Neural cell (in vitro differentiated cells): ENCODE measurements around the gene SREBF1. TPM values are rescaled to one million over a fixed set of nuclear protein-coding genes. Genes with fewer than 3 reads are reported as not detected.

ENCODE experiments used
- H2AFZ ChIP-seq: fragments of 200-600, 300-800 bp; sonication (generic), shearing (Covaris generic); 2 replicates; pipeline ENCODE4 v1.6.0; 2014; ENCODE audit warnings: low read depth, mild to moderate bottlenecking, antibody characterized with exemption, low read length, moderate library complexity
- H3F3A ChIP-seq: fragments of 200-600 bp; shearing (Covaris generic); 2 replicates; pipeline ENCODE4 v1.6.1; 2016; ENCODE audit warnings: mild to moderate bottlenecking, moderate library complexity, mixed read lengths, antibody characterized with exemption, low read length; ENCODE audit not compliant: insufficient read depth, poor library complexity, severe bottlenecking
- H3K27ac ChIP-seq: fragments of 200-600, 300-800 bp; sonication (generic), shearing (Covaris generic); 2 replicates; pipeline ENCODE4 v1.5.1; 2014; ENCODE audit warnings: mild to moderate bottlenecking, low read length, moderate library complexity
- H3K27me3 ChIP-seq: fragments of 300-800, 200-600 bp; sonication (generic), shearing (Covaris generic); 2 replicates; pipeline ENCODE4 v1.6.0; 2014; ENCODE audit warnings: mild to moderate bottlenecking, low read depth, low read length, moderate library complexity; ENCODE audit not compliant: insufficient read depth
- H3K36me3 ChIP-seq: fragments of 300-800, 200-600 bp; sonication (generic), shearing (Covaris generic); 2 replicates; pipeline ENCODE4 v1.5.1; 2014; ENCODE audit warnings: mild to moderate bottlenecking, antibody characterized with exemption, low read length, moderate library complexity; ENCODE audit not compliant: insufficient read depth
- H3K4me2 ChIP-seq: fragments of 300-800, 200-600 bp; sonication (generic), shearing (Covaris generic); 2 replicates; pipeline ENCODE4 v1.6.0; 2014; ENCODE audit warnings: mild to moderate bottlenecking, low read length
- H3K4me3 ChIP-seq: fragments of 300-800, 200-600 bp; sonication (generic), shearing (Covaris generic); 2 replicates; pipeline ENCODE4 v1.5.1; 2014; ENCODE audit warnings: mild to moderate bottlenecking, low read length, moderate library complexity
- H3K79me2 ChIP-seq: fragments of 200-600 bp; shearing (Covaris generic); replicated peaks from 2 replicates; pipeline ENCODE4 v1.6.0; 2014; ENCODE audit warnings: mild to moderate bottlenecking, low read length, moderate library complexity; ENCODE audit not compliant: insufficient read depth
- H3K9ac ChIP-seq: fragments of 300-800, 200-600 bp; sonication (generic), shearing (Covaris generic); 2 replicates; pipeline ENCODE4 v1.6.1; 2016; ENCODE audit warnings: mild to moderate bottlenecking, low read length, mixed read lengths
- H3K9me2 ChIP-seq: fragments of 200-600 bp; shearing (Covaris generic); 2 replicates; pipeline ENCODE4 v1.6.1; 2016; ENCODE audit warnings: mild to moderate bottlenecking, low read length, mixed read lengths; ENCODE audit not compliant: insufficient read depth
- H3K9me3 ChIP-seq: fragments of 200-600, 300-800 bp; sonication (generic), shearing (Covaris generic); 2 replicates; pipeline ENCODE4 v1.6.1; 2016; ENCODE audit warnings: mild to moderate bottlenecking, mixed run types, low read length, moderate library complexity, mixed read lengths
- H4K20me1 ChIP-seq: fragments of 200-600 bp; shearing (Covaris generic); 2 replicates; pipeline ENCODE4 v1.6.1; 2016; ENCODE audit warnings: mild to moderate bottlenecking, mixed run types; ENCODE audit not compliant: insufficient read depth
- EP300 ChIP-seq: fragments of 450-650 bp; conservative IDR thresholded peaks from 2 replicates; pipeline ENCODE4 v1.6.1; 2014; ENCODE audit warnings: antibody characterized with exemption, mild to moderate bottlenecking, moderate library complexity; ENCODE audit not compliant: poor library complexity, severe bottlenecking
- EZH2 ChIP-seq: fragments of 200-600, 300-800 bp; shearing (Covaris generic), sonication (generic); IDR thresholded peaks from 2 replicates; pipeline ENCODE4 v1.6.1; 2014; ENCODE audit warnings: antibody characterized with exemption, low read length, borderline replicate concordance, mild to moderate bottlenecking; ENCODE audit not compliant: insufficient read depth, poor library complexity, severe bottlenecking
- MXI1 ChIP-seq: fragments of 450-650 bp; conservative IDR thresholded peaks from 2 replicates; pipeline ENCODE4 v1.6.1; 2014; ENCODE audit warnings: antibody characterized with exemption, mild to moderate bottlenecking; ENCODE audit not compliant: poor library complexity, severe bottlenecking
- POLR2AphosphoS5 ChIP-seq: IDR thresholded peaks from 2 replicates; pipeline ENCODE4 v1.6.1; 2012
- RAD21 ChIP-seq: fragments of 450-650 bp; conservative IDR thresholded peaks from 2 replicates; pipeline ENCODE4 v1.6.1; 2014; ENCODE audit warnings: antibody characterized with exemption, mild to moderate bottlenecking, moderate library complexity
- SMC3 ChIP-seq: fragments of 450-650 bp; conservative IDR thresholded peaks from 2 replicates; pipeline ENCODE4 v1.6.1; 2014; ENCODE audit warnings: antibody characterized with exemption, mild to moderate bottlenecking, moderate library complexity; ENCODE audit not compliant: poor library complexity
- TAF1 ChIP-seq: IDR thresholded peaks from 2 replicates; pipeline ENCODE4 v1.6.1; 2012; ENCODE audit warnings: low read depth
- polyA plus RNA-seq: library from polyadenylated mRNA; depleted of rRNA; stranded (reverse); fragments of >200 nt; gene quantifications from 2 replicates; pipeline ENCODE4 v1.2.3, GENCODE V29; 2014
- TF ChIP-seq, protein P1 (sequence below): fragments of 450-650 bp; IDR thresholded peaks from 2 replicates; pipeline ENCODE4 v1.5.1; 2014; ENCODE audit warnings: antibody characterized with exemption, mild to moderate bottlenecking, moderate library complexity; ENCODE audit not compliant: poor library complexity, severe bottlenecking
- TF ChIP-seq, protein P2 (sequence below): IDR thresholded peaks from 2 replicates; pipeline ENCODE4 v1.6.1; 2012; ENCODE audit warnings: borderline replicate concordance

The SREBF1 gene
- polyA plus RNA-seq, 1 donor from 2014 or later: 22.5 TPM

DNA sequence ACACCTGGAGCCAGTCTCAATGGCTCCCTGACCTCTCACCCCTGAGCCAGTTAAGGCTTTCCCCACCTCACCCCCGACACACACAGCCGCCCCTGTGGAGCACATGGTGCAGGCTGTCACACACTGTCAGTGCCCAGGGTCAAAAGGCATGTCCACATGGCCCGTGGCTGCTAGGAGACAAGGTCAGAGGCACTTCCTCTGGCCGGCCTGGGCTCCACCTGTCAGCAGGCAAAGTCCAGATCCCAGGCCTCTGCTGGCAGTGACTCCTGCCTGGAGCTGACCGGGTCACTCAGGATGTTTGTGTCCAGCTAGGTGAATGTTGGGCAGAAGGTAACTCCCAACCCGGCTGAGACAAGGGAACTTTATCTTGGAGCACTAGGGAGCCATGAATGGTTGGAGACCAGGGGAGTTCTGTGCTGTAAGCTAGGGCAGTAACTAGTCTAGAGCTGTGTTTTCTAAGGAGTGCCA lies 6.0 kb downstream of the SREBF1 start:
- peaks cover 13% of the 10 kb centered on the region for H3K79me2 ChIP-seq
- TF ChIP-seq, protein P1, sequence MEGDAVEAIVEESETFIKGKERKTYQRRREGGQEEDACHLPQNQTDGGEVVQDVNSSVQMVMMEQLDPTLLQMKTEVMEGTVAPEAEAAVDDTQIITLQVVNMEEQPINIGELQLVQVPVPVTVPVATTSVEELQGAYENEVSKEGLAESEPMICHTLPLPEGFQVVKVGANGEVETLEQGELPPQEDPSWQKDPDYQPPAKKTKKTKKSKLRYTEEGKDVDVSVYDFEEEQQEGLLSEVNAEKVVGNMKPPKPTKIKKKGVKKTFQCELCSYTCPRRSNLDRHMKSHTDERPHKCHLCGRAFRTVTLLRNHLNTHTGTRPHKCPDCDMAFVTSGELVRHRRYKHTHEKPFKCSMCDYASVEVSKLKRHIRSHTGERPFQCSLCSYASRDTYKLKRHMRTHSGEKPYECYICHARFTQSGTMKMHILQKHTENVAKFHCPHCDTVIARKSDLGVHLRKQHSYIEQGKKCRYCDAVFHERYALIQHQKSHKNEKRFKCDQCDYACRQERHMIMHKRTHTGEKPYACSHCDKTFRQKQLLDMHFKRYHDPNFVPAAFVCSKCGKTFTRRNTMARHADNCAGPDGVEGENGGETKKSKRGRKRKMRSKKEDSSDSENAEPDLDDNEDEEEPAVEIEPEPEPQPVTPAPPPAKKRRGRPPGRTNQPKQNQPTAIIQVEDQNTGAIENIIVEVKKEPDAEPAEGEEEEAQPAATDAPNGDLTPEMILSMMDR: no peak
- no peak for TF ChIP-seq MXI1
- TF ChIP-seq POLR2AphosphoS5: no peak
- TF ChIP-seq, protein P2, sequence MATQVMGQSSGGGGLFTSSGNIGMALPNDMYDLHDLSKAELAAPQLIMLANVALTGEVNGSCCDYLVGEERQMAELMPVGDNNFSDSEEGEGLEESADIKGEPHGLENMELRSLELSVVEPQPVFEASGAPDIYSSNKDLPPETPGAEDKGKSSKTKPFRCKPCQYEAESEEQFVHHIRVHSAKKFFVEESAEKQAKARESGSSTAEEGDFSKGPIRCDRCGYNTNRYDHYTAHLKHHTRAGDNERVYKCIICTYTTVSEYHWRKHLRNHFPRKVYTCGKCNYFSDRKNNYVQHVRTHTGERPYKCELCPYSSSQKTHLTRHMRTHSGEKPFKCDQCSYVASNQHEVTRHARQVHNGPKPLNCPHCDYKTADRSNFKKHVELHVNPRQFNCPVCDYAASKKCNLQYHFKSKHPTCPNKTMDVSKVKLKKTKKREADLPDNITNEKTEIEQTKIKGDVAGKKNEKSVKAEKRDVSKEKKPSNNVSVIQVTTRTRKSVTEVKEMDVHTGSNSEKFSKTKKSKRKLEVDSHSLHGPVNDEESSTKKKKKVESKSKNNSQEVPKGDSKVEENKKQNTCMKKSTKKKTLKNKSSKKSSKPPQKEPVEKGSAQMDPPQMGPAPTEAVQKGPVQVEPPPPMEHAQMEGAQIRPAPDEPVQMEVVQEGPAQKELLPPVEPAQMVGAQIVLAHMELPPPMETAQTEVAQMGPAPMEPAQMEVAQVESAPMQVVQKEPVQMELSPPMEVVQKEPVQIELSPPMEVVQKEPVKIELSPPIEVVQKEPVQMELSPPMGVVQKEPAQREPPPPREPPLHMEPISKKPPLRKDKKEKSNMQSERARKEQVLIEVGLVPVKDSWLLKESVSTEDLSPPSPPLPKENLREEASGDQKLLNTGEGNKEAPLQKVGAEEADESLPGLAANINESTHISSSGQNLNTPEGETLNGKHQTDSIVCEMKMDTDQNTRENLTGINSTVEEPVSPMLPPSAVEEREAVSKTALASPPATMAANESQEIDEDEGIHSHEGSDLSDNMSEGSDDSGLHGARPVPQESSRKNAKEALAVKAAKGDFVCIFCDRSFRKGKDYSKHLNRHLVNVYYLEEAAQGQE: no peak
- no peak for TF ChIP-seq EZH2
- no peak for TF ChIP-seq RAD21
- no peak for TF ChIP-seq EP300
- TF ChIP-seq TAF1: no peak
- no peak for TF ChIP-seq SMC3
- no peaks in the 10 kb centered on the region for H3F3A ChIP-seq
- H4K20me1 ChIP-seq: no peaks in the 10 kb centered on the region
- no peak overlapping the region for H3K27ac ChIP-seq
- H3K9ac ChIP-seq: no peak overlapping the region
- no peak overlapping the region for H3K4me3 ChIP-seq
- H3K27me3 ChIP-seq: no peaks in the 10 kb centered on the region
- no peak overlapping the region for H2AFZ ChIP-seq
- H3K4me2 ChIP-seq: no peak overlapping the region
- no peaks in the 10 kb centered on the region for H3K9me2 ChIP-seq
- no peaks in the 10 kb centered on the region for H3K36me3 ChIP-seq
- H3K9me3 ChIP-seq: no peaks in the 10 kb centered on the region

DNA sequence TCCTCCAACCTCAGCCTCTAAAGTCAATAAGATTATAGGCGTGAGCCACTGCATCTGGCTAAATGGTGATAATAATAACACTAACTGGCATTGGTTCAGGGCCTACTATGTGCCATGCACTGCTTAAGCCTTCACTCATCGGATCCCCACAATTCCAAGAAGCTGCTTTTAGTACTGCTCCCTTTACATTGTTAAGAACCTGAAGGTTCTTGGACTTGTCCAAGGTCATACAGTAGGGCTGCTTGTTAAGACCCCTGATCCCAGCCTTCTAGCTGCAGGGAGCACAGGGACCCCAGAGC lies 6.6 kb downstream of the SREBF1 start:
- H3K36me3 ChIP-seq: no peaks in the 10 kb centered on the region
- no peaks in the 10 kb centered on the region for H3F3A ChIP-seq
- no peaks in the 10 kb centered on the region for H3K9me3 ChIP-seq
- no peaks in the 10 kb centered on the region for H3K9me2 ChIP-seq
- H3K4me2 ChIP-seq: no peak overlapping the region
- H3K27ac ChIP-seq: no peak overlapping the region
- H4K20me1 ChIP-seq: no peaks in the 10 kb centered on the region
- H3K79me2 ChIP-seq: peaks cover 8% of the 10 kb centered on the region
- TF ChIP-seq, protein P2: no peak
- TF ChIP-seq RAD21 (no peak), TAF1 (no peak), SMC3 (no peak), POLR2AphosphoS5 (no peak), EZH2 (no peak), EP300 (no peak), MXI1 (no peak)
- TF ChIP-seq, protein P1: no peak
- H3K9ac ChIP-seq: no peak overlapping the region
- H3K27me3 ChIP-seq: no peaks in the 10 kb centered on the region
- no peak overlapping the region for H3K4me3 ChIP-seq
- H2AFZ ChIP-seq: no peak overlapping the region
